Mucosa of rectum (tissue), 2 donors: ENCODE results near the gene NGDN.

ENCODE experiments used
- H3K27ac ChIP-seq, 2 donors: one replicate each; pipeline ENCODE4 v1.7.0; 2013; ENCODE audit warnings: inconsistent platforms in 2 of 2, low read depth in 2 of 2, low read length in 2 of 2
- H3K27me3 ChIP-seq, 2 donors: one replicate each; pipeline ENCODE4 v1.7.0; 2013; ENCODE audit warnings: low read length in 2 of 2; ENCODE audit not compliant: control insufficient read depth in 2 of 2, insufficient read depth in 2 of 2
- H3K36me3 ChIP-seq, 2 donors: one replicate each; pipeline ENCODE4 v1.7.0; 2013; ENCODE audit warnings: low read length in 2 of 2; ENCODE audit not compliant: control insufficient read depth in 2 of 2, insufficient read depth in 2 of 2
- H3K4me1 ChIP-seq, 2 donors: one replicate each; pipeline ENCODE4 v1.7.0; 2013; ENCODE audit warnings: low read length in 2 of 2, mild to moderate bottlenecking in 1 of 2; ENCODE audit not compliant: control insufficient read depth in 2 of 2, insufficient read depth in 2 of 2
- H3K4me3 ChIP-seq, 2 donors: one replicate each; pipeline ENCODE4 v1.7.0; 2013; ENCODE audit warnings: low read length in 2 of 2
- H3K9ac ChIP-seq, 2 donors: one replicate each; pipeline ENCODE4 v1.7.0; 2013; ENCODE audit warnings: low read length in 2 of 2, low read depth in 1 of 2, mild to moderate bottlenecking in 1 of 2
- H3K9me3 ChIP-seq, 2 donors: one replicate each; pipeline ENCODE4 v1.7.0; 2013; ENCODE audit warnings: low read length in 2 of 2; ENCODE audit not compliant: control insufficient read depth in 2 of 2
- donor health status: healthy.
- donor health status: Normal muscosa, but diverticular disease.

The NGDN gene

GRCh38 chr14:23492618-23493272 lies 23.2 kb downstream of the NGDN start:
- Histone ChIP-seq H3K9ac (no peak overlapping the region), H3K4me3 (no peak overlapping the region), H3K9me3 (no peaks in the 10 kb centered on the region), H3K36me3 (peaks cover 0 to 10% of the 10 kb centered on the region in 2 donors), H3K27me3 (no peaks in the 10 kb centered on the region), H3K4me1 (no peaks in the 10 kb centered on the region), H3K27ac (no peak overlapping the region)

GRCh38 chr14:23494223-23494622 lies 24.7 kb downstream of the NGDN start:
- peaks cover 0 to 5% of the 10 kb centered on the region in 2 donors for H3K36me3 ChIP-seq
- no peak overlapping the region for H3K4me3 ChIP-seq
- H3K4me1 ChIP-seq, result no peaks in the 10 kb centered on the region
- no peaks in the 10 kb centered on the region for H3K27me3 ChIP-seq
- H3K9ac ChIP-seq, result no peak overlapping the region
- H3K9me3 ChIP-seq, result no peaks in the 10 kb centered on the region
- H3K27ac ChIP-seq, result no peak overlapping the region

DNA sequence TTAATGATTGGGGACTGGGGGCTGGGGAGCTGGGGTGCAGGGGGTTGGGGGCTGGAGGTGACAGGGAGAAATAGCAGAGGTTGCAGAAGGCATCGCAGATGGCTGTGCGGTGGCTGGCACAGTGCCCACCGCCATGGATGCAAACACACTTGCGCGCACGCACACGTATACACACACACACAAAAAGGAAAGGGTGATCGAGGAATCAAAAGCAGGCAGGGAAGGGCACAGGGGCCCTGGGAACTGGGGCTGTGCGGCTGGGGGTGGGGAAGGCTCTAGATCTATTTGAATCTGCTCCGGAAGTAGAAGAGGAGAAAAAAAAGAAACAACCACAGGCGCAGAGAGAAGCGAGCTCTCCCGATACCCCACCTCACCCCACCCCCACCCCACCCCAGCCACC lies 42.7 kb downstream of the NGDN start:
- H3K9ac ChIP-seq, result no peak overlapping the region
- H3K4me3 ChIP-seq, result peak overlapping the region in 1 of 2 donors; percentile 39
- no peaks in the 10 kb centered on the region for H3K4me1 ChIP-seq
- H3K27me3 ChIP-seq, result no peaks in the 10 kb centered on the region
- no peak overlapping the region for H3K27ac ChIP-seq
- H3K36me3 ChIP-seq, result no peaks in the 10 kb centered on the region
- no peaks in the 10 kb centered on the region for H3K9me3 ChIP-seq

DNA sequence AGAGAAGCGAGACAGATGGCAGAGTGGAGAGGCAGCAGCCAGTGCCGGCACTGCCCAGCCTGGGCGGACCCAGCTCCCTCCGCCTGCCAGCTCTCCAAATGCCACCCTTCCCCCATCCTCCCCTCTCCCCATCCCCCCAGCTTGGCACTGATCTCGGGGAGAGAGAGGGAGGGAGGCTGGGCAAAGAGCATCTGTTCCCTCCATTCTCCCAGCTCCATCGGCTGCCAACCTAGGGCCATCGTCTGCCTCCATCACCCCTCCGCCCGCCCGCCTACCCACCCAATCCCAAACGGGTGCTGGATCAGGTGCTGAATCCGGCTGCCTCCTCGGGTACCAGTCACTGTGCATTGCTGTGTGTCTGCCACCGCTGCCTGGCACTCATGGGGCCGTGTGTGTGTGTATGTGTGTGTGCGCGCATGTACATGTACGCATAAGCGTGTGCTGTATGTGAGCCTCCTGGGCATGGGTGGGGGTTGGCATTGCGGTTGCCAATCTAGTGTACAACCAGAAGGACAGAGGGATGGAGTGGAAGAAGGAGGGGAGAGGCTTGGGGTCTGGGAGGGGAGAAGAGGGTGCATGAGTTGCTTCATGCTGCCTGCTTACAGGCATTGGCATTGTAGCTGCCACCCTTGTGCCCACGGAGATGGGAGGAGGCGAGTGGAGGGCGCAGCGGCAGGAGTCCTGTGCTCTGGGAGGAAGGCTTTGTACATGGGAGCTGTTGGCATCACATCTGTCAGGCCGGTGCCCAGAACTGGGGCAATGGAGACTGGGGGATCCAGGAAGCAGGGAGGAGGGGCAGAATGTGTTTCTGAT lies 43.7 kb downstream of the NGDN start:
- H3K4me3 ChIP-seq, result no peak overlapping the region
- no peaks in the 10 kb centered on the region for H3K36me3 ChIP-seq
- no peaks in the 10 kb centered on the region for H3K27me3 ChIP-seq
- no peaks in the 10 kb centered on the region for H3K9me3 ChIP-seq
- no peak overlapping the region for H3K27ac ChIP-seq
- H3K4me1 ChIP-seq, result no peaks in the 10 kb centered on the region
- H3K9ac ChIP-seq, result no peak overlapping the region

DNA sequence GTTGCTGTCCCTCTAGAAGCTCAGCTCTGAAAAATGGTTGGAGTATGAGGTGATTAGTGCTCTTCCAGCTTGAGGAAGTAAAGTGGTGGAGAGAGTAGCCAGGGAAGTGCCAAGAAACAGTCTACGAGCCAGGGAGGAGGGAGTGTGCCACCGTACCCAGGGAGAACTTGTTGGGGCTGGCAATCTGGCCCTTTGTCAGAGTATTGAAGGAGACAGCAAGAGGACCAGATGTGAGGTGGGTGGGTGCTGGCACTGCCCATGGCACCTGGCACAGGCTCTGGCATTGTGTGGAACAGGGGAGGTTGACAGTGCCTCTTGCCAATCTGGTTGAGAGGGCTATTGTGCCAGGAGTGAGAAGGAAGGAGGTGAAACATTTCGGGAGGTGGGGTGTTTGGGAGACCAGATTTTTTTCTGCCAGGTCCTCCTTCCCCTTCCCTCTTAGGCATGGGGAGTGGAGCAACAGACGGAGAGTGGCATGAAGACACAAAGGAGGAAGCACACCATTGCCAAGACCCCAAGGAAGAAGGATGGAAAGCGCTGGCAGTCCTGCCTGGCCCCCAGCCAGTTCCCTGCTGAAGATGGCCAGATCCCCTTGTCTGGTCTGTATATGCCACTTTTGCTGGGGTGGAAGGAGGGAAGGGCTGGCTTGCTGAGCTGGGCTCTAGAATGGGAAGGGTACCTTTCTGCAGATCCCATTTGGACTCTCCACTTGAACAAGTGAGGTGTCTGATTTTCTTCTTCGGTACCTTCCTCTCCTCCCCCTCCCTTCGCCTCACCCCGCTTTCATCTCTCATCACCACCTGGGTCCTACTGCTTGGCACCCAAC lies 44.5 kb downstream of the NGDN start:
- no peaks in the 10 kb centered on the region for H3K36me3 ChIP-seq
- H3K27ac ChIP-seq, result no peak overlapping the region
- H3K4me1 ChIP-seq, result no peaks in the 10 kb centered on the region
- no peak overlapping the region for H3K9ac ChIP-seq
- H3K4me3 ChIP-seq, result no peak overlapping the region
- H3K9me3 ChIP-seq, result no peaks in the 10 kb centered on the region
- no peaks in the 10 kb centered on the region for H3K27me3 ChIP-seq

GRCh38 chr14:23514644-23514957 lies 45.1 kb downstream of the NGDN start:
- no peaks in the 10 kb centered on the region for H3K9me3 ChIP-seq
- no peaks in the 10 kb centered on the region for H3K4me1 ChIP-seq
- no peak overlapping the region for H3K27ac ChIP-seq
- no peaks in the 10 kb centered on the region for H3K27me3 ChIP-seq
- H3K36me3 ChIP-seq, result no peaks in the 10 kb centered on the region
- H3K9ac ChIP-seq, result no peak overlapping the region
- H3K4me3 ChIP-seq, result no peak overlapping the region

DNA sequence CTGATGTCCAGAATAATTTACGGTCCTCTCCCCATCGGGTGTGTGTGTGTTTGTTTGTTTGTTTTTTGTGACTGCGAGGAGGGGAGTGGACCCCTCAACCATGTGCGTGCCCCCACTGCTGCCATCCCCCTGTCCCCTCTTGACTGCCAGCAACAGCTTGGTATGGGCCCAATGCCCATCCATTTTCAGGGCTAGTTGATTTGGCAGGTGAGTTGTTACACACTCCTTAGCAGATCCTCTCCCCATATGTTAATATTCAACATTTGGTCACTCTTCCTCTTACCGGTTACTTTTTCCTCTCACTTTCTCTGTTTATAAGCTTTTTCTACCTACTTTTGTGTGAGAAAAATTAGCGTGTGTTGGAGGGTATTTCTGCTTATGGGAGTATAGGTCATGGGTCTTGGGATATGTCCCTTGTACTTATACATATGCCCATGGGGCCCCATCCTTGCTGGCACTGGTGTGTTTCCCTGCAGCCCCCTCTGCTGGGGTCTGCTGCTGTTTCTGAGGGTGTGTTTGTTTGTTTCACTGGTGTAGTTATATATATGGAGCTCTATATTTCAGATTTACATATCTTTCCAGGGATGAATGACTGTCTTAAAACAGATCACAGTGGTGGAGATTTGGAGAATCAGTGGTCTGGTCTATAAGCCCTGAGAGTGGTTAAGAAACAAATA lies 48.3 kb downstream of the NGDN start:
- H3K4me1 ChIP-seq, result no peaks in the 10 kb centered on the region
- H3K9me3 ChIP-seq, result no peaks in the 10 kb centered on the region
- no peaks in the 10 kb centered on the region for H3K27me3 ChIP-seq
- H3K36me3 ChIP-seq, result no peaks in the 10 kb centered on the region
- H3K4me3 ChIP-seq, result no peak overlapping the region
- no peak overlapping the region for H3K9ac ChIP-seq
- H3K27ac ChIP-seq, result no peak overlapping the region

DNA sequence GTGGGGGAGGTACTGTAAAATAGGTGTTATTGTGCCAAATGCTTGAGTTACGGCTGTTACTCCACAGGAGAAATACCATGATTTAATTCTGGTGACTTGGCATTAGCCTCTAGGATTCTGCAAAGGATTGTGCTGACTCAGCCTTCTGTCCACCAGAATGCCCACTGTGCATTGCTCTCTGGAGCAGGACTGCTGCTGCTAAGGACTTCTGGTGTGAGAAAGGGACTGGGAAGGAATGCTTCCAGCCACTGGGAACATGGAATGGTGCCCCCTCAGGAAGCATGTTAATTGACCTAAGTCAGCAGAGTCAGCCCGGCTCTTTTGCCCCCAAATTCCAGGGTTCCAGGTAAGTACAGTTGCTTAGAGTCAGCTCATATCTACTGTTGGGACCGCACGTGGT lies 49.2 kb downstream of the NGDN start:
- no peaks in the 10 kb centered on the region for H3K4me1 ChIP-seq

DNA sequence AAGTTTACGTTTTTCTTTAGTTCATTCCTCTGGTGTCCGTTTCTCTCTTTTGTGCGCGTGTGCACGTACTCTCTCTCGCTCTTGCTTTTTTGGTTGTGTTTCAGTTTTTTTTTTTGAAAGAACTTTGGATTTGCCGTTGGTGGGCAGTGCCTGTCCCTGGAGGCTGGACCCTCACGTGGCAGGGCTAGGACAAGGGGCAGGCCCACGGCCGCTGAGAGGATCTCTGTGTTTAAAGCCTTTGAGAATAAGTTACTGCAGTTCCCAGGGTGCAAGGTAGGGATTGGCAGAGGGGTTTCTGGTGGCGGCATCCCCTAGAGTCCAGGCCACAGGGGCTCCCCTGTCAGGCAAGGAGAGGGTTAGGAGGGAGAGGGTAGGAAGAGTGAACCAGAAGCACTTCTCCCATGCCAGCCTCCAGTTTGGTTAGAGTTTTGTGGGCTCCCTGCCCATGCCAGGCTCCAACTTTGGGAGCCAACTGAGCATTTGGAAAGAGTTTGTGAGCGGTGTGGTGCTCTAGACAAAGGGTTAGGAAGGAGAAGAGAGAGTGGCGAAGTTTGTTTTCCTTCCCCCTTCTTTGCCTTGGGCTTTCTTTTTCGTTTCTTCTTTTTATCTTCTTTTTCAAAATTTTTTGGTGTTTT lies 51.5 kb downstream of the NGDN start:
- H3K36me3 ChIP-seq, result no peaks in the 10 kb centered on the region
- no peak overlapping the region for H3K4me3 ChIP-seq
- no peaks in the 10 kb centered on the region for H3K9me3 ChIP-seq
- H3K27me3 ChIP-seq, result no peaks in the 10 kb centered on the region
- no peaks in the 10 kb centered on the region for H3K4me1 ChIP-seq
- H3K9ac ChIP-seq, result no peak overlapping the region
- H3K27ac ChIP-seq, result no peak overlapping the region

More for the DNA sequence above, 49.2 kb downstream of the NGDN start:
- Histone ChIP-seq H3K9ac (no peak overlapping the region), H3K4me3 (no peak overlapping the region), H3K27ac (no peak overlapping the region), H3K9me3 (no peaks in the 10 kb centered on the region), H3K27me3 (no peaks in the 10 kb centered on the region), H3K36me3 (no peaks in the 10 kb centered on the region)
